ENCODE measurements around the gene OLAH.

Gene OLAH

DNA sequence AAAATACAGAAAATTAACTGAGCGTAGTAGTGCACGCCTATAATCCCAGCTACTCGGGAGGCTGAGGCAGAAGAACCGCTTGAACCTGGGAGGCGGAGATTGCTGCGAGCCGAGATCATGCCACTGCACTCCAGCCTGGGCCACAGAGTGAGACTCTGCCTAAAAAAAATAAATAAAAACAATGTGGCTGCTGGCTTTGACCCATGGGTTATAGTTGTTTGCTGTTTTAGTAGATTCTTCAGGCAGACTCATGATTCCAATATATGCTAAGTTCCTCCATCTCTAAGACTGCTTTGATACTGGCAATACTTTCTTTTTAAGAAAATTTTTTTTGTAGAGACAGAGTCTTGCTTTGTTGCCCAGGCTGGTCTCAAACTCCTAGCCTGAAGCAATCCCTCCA lies 8.4 kb downstream of the OLAH start:
- DNase-seq (ENCODE audit: low spot score) = no peak
- H3K27ac ChIP-seq = no peak overlapping the region
- CTCF ChIA-PET = no interaction called here
- TF ChIP-seq, protein P1, sequence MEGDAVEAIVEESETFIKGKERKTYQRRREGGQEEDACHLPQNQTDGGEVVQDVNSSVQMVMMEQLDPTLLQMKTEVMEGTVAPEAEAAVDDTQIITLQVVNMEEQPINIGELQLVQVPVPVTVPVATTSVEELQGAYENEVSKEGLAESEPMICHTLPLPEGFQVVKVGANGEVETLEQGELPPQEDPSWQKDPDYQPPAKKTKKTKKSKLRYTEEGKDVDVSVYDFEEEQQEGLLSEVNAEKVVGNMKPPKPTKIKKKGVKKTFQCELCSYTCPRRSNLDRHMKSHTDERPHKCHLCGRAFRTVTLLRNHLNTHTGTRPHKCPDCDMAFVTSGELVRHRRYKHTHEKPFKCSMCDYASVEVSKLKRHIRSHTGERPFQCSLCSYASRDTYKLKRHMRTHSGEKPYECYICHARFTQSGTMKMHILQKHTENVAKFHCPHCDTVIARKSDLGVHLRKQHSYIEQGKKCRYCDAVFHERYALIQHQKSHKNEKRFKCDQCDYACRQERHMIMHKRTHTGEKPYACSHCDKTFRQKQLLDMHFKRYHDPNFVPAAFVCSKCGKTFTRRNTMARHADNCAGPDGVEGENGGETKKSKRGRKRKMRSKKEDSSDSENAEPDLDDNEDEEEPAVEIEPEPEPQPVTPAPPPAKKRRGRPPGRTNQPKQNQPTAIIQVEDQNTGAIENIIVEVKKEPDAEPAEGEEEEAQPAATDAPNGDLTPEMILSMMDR (conservative IDR thresholded peaks at IDR 0.05; ENCODE audit: low read depth) = no peak
- POLR2A ChIA-PET (ENCODE audit: low non-redundant PET) = no interaction called here

DNA sequence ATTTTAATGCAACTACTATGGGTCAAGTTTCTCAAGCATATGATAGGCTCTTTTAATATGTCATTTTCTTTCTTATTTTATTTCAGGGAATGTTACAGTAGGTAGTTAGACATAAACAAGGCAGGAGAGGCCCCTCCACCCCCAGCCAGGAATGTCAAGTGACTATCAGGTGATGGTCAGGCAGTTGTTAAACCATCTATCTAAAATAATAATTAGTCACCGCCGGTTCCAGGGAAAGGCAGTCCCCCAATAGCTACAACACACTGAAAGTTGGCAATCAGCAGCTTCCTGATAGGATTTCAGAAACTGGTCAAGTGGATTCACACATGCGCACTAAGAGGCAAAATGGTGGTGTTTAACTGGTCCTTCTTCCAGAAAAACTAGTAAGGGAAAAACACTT lies 9.3 kb downstream of the OLAH start:
- CTCF ChIA-PET = no interaction called here
- no peak for DNase-seq (ENCODE audit: low spot score)
- POLR2A ChIA-PET (ENCODE audit: low non-redundant PET) = no interaction called here
- TF ChIP-seq, protein P1 (conservative IDR thresholded peaks at IDR 0.05; ENCODE audit: low read depth) = no peak
- H3K27ac ChIP-seq = no peak overlapping the region

GRCh38 chr10:15058689-15059088 lies 14.9 kb downstream of the OLAH start:
- POLR2A ChIA-PET (ENCODE audit: low non-redundant PET) = no interaction called here
- CTCF ChIA-PET = no interaction called here
- DNase-seq (ENCODE audit: low spot score) = no peak
- TF ChIP-seq, protein P1 (conservative IDR thresholded peaks at IDR 0.05; ENCODE audit: low read depth) = no peak
- no peak overlapping the region for H3K27ac ChIP-seq

DNA sequence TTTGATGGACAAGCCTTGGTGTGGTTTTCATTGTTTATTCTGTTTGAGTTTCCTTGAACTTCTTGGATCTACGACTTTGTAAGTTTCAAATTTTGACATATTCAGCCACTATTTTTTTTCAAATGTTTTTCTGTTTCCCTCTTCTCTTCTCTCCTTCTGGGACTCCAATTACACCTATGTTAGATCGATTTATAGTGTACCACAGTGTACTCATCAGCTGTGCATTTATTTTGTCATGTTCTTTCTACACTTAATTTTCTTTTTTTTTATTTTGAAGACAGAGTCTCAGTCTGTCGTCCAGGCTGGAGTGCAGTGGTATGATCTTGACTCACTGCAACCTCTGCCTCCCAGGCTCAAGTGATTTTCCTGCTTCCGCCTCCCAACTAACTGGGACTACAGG lies 16.2 kb downstream of the OLAH start:
- POLR2A ChIA-PET (ENCODE audit: low non-redundant PET) = no interaction called here

GRCh38 chr10:15060638-15061037 lies 16.9 kb downstream of the OLAH start:
- POLR2A ChIA-PET (ENCODE audit: low non-redundant PET) = no interaction called here
- CTCF ChIA-PET = no interaction called here
- H3K27ac ChIP-seq = no peak overlapping the region
- TF ChIP-seq, protein P1 (conservative IDR thresholded peaks at IDR 0.05; ENCODE audit: low read depth) = no peak
- no peak for DNase-seq (ENCODE audit: low spot score)

More for the DNA sequence above, 16.2 kb downstream of the OLAH start:
- no peak for DNase-seq (ENCODE audit: low spot score)
- TF ChIP-seq, protein P1 (conservative IDR thresholded peaks at IDR 0.05; ENCODE audit: low read depth) = no peak
- H3K27ac ChIP-seq = no peak overlapping the region
- CTCF ChIA-PET = no interaction called here

DNA sequence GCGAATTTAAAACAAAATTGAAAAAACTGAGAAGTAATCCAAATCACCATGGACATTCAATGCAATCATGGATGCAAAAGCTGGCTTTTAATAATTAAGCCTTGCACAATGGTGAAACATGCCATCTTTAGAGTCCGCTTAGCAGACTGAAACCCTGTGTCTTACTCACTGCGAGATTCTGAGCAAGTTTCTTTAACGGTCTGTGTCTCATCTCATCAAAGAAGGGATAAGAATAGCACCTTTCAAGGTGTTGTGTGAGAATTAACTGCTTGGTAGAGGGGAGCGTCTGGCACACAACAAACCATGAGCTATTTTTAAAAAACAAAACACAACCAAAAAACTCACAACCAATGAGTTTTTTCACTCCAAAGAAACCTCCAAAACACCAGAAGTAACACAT lies 23.4 kb downstream of the OLAH start:
- CTCF ChIA-PET = no interaction called here
- no peak for DNase-seq (ENCODE audit: low spot score)
- no peak overlapping the region for H3K27ac ChIP-seq
- TF ChIP-seq, protein P1 (conservative IDR thresholded peaks at IDR 0.05; ENCODE audit: low read depth) = no peak
- POLR2A ChIA-PET (ENCODE audit: low non-redundant PET) = no interaction called here

DNA sequence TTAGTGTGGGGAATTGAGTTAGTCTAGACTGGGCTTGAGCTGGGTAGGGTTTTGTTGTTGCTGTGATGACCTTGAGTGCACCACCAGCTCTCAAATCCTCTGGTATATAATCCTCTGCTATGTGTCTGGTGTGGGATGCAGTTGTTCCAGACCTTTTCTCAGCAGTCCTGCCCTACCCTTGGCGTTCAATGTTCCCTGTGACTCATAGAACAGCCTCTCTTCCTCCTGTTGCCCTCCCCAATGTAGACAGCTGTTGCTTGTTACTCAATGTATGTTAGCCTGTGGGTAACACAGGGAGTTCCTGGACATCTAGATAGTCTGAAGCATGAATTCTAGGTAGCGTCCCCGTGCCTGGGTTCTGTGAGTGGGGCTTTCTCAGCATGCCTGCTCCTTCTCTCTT lies 25.1 kb downstream of the OLAH start:
- H3K27ac ChIP-seq = no peak overlapping the region
- ChIA-PET POLR2A (ENCODE audit: low non-redundant PET) (no interaction called here), CTCF (no interaction called here)
- peak; percentile 50 for DNase-seq (ENCODE audit: low spot score)
- TF ChIP-seq, protein P1 (conservative IDR thresholded peaks at IDR 0.05; ENCODE audit: low read depth) = no peak
